Panc1 (cell line): Measurements from ENCODE around the gene TENM3. TPM values are rescaled to one million over a fixed set of nuclear protein-coding genes. Genes with fewer than 3 reads are reported as not detected.

Experiments used
- ATAC-seq: fragments of 200-7000 bp; cut with Tn5 transposase; 2 replicates; pipeline ENCODE4 v1.9.1; 2020; ENCODE audit warnings: mild to moderate bottlenecking, moderate library complexity
- BruUV-seq: library from RNA; stranded (reverse); fragments of 400-500 nt; replicated peaks from 2 replicates; lab custom pipeline; 2021; lab: Mats Ljungman, UMichigan
- CTCF ChIA-PET: fragments of 300-600 bp; sonication (Branson Sonifier 250); formaldehyde crosslinking; loops from one replicate; lab custom pipeline; 2022; ENCODE audit warnings: antibody characterized with exemption; lab: Charles Lee
- POLR2A ChIA-PET: fragments of 300-600 bp; sonication (Branson Sonifier 250); formaldehyde crosslinking; loops from one replicate; lab custom pipeline; 2022; ENCODE audit warnings: antibody characterized with exemption; lab: Charles Lee
- DNase-seq: peaks from one replicate; pipeline ENCODE4 v3.0.0-alpha.2; 2010; ENCODE audit warnings: low read depth, low spot score
- H3K27ac ChIP-seq: 2 replicates; pipeline ENCODE4 v1.5.1; 2011; ENCODE audit warnings: mild to moderate bottlenecking, low read length, inconsistent platforms
- H3K27me3 ChIP-seq: fragments of 200-500 bp; sonication (Bioruptor generic); 2 replicates; pipeline ENCODE4 v1.6.0; 2014; ENCODE audit warnings: low read length, inconsistent platforms; ENCODE audit not compliant: control insufficient read depth, insufficient read depth
- H3K36me3 ChIP-seq: fragments of 200-500 bp; sonication (Bioruptor generic); 2 replicates; pipeline ENCODE4 v1.5.1; 2014; ENCODE audit warnings: inconsistent platforms, mild to moderate bottlenecking, low read length, moderate library complexity; ENCODE audit not compliant: control insufficient read depth, insufficient read depth
- H3K4me1 ChIP-seq: 2 replicates; pipeline ENCODE4 v1.5.1; 2011; ENCODE audit warnings: inconsistent platforms, mild to moderate bottlenecking, low read length, moderate library complexity; ENCODE audit not compliant: control insufficient read depth, insufficient read depth
- H3K4me3 ChIP-seq, 2 experiments: 2 replicates each; pipeline ENCODE4 v1.5.1; 2011 to 2012; ENCODE audit warnings: low read depth in 2 of 2, low read length in 2 of 2, mild to moderate bottlenecking in 2 of 2, inconsistent platforms in 1 of 2, moderate library complexity in 1 of 2
- H3K9me3 ChIP-seq: fragments of 200-500 bp; sonication (Bioruptor generic); 2 replicates; pipeline ENCODE4 v1.5.1; 2014; ENCODE audit warnings: low read depth, mild to moderate bottlenecking, inconsistent platforms, low read length, moderate library complexity; ENCODE audit not compliant: control insufficient read depth, insufficient read depth
- CTCF ChIP-seq: fragments of 450-650 bp; IDR thresholded peaks from 2 replicates; pipeline ENCODE4 v1.5.1; 2017; ENCODE audit warnings: mild to moderate bottlenecking
- POLR2AphosphoS5 ChIP-seq: IDR thresholded peaks from 2 replicates; pipeline ENCODE4 v1.6.1; 2012; ENCODE audit warnings: mild to moderate bottlenecking, low read depth, low read length, moderate library complexity
- REST ChIP-seq, 2 experiments: IDR thresholded peaks; 2 replicates each; pipeline ENCODE4 v1.6.1; 2011 to 2012; ENCODE audit warnings: low read depth in 2 of 2, control low read depth in 1 of 2, low read length in 1 of 2, mild to moderate bottlenecking in 1 of 2, moderate library complexity in 1 of 2; ENCODE audit not compliant: insufficient read depth in 1 of 2
- SIN3A ChIP-seq: IDR thresholded peaks from 2 replicates; pipeline ENCODE4 v1.6.1; 2012; ENCODE audit warnings: low read depth, mild to moderate bottlenecking, low read length, moderate library complexity, borderline replicate concordance; ENCODE audit not compliant: insufficient read depth
- TCF7L2 ChIP-seq: IDR thresholded peaks from 2 replicates; pipeline ENCODE4 v1.6.1; 2011; ENCODE audit warnings: mild to moderate bottlenecking, low read depth, low read length, inconsistent platforms
- in situ Hi-C: cut with HindIII; loops from 2 replicates; pipeline ENCODE4 v1.10.0; 2016; ENCODE audit warnings: low sequenced_read_pairs, low pct_unique_long_range_greater_than_20kb
- intact Hi-C: fragments of 100-400 bp; cut with micrococcal nuclease; formaldehyde crosslinking; loops from one replicate; pipeline ENCODE4 v1.10.0; 2022; ENCODE audit not compliant: unreplicated experiment
- total RNA-seq: library from RNA; stranded (reverse); gene quantifications from one replicate; pipeline ENCODE4 v1.2.1, GENCODE V29; 2021; ENCODE audit not compliant: unreplicated experiment

TENM3 gene
- total RNA-seq, 1 experiment from 2014 or later = 0.95 TPM

GRCh38 chr4:182273191-182273935 lies 30.2 kb downstream of the TENM3 start:
- H3K9me3 ChIP-seq = no peaks in the 10 kb centered on the region
- in situ Hi-C loops (no loop called here), intact Hi-C loops (no loop called here)
- no peaks in the 10 kb centered on the region for H3K4me1 ChIP-seq
- H3K27ac ChIP-seq = no peak overlapping the region
- no peak for ATAC-seq
- TF ChIP-seq SIN3A (no peak), POLR2AphosphoS5 (no peak), TCF7L2 (no peak), CTCF (no peak), REST (IDR thresholded peaks at IDR 0.05; ENCODE audit: insufficient read depth in 1 of 2, low read depth in 2 of 2, low read length in 1 of 2) (no peak)
- ChIA-PET CTCF (no interaction called here), POLR2A (no interaction called here)
- no peak overlapping the region for H3K4me3 ChIP-seq
- H3K27me3 ChIP-seq = no peaks in the 10 kb centered on the region
- no peak for DNase-seq
- H3K36me3 ChIP-seq = no peaks in the 10 kb centered on the region
- BruUV-seq = no TSS peak

- H3K27ac ChIP-seq = no peak overlapping the region
- no peaks in the 10 kb centered on the region for H3K27me3 ChIP-seq
- H3K4me3 ChIP-seq = no peak overlapping the region
- no peaks in the 10 kb centered on the region for H3K9me3 ChIP-seq
- in situ Hi-C loops = no loop called here
- H3K36me3 ChIP-seq = no peaks in the 10 kb centered on the region
- BruUV-seq = no TSS peak
- CTCF ChIA-PET = no interaction called here
- DNase-seq = no peak
- ATAC-seq = no peak
- POLR2A ChIA-PET = no interaction called here
- intact Hi-C loops = no loop called here
- no peaks in the 10 kb centered on the region for H3K4me1 ChIP-seq
- TF ChIP-seq SIN3A (no peak), POLR2AphosphoS5 (no peak), CTCF (no peak), REST (IDR thresholded peaks at IDR 0.05; ENCODE audit: insufficient read depth in 1 of 2, low read depth in 2 of 2, low read length in 1 of 2) (no peak), TCF7L2 (no peak)
These were observed 33.3 kb downstream of the TENM3 start for GRCh38 chr4:182276210-182277109.
